Body of pancreas (tissue), 4 donors: ENCODE data around the gene SNX20.

ENCODE experiments used
- CTCF ChIP-seq, 7 experiments: fragments of 450-650 bp in 4 of 7; fragments of 200-600 bp in 3 of 7; sonication (generic) in 3 of 7; IDR thresholded peaks; one replicate each; pipeline ENCODE4 v1.5.1; 2016 to 2019; ENCODE audit warnings: antibody characterized with exemption in 7 of 7
- POLR2A ChIP-seq, 3 donors: fragments of 450-650 bp; IDR thresholded peaks; one replicate each; pipeline ENCODE4 v1.6.1; 2016; ENCODE audit warnings: antibody characterized with exemption in 3 of 3, mild to moderate bottlenecking in 2 of 3

GRCh38 chr16:50634090-50634489, 47.0 kb downstream of the SNX20 start:
- TF ChIP-seq CTCF (IDR thresholded peaks at IDR 0.05) (no peak), POLR2A (IDR thresholded peaks at IDR 0.05) (no peak)
